ENCODE data around the gene P3H1. TPM values are rescaled to one million over a fixed set of nuclear protein-coding genes. Genes with fewer than 3 reads are reported as not detected.
"Not testable (repeated sequence)": the region's sequence is repeated elsewhere in the genome, so short reads cannot be mapped to it uniquely, and the experiment has no call there.

The P3H1 gene
- total RNA-seq, 1 experiment from 2014 or later, result 182 TPM

DNA sequence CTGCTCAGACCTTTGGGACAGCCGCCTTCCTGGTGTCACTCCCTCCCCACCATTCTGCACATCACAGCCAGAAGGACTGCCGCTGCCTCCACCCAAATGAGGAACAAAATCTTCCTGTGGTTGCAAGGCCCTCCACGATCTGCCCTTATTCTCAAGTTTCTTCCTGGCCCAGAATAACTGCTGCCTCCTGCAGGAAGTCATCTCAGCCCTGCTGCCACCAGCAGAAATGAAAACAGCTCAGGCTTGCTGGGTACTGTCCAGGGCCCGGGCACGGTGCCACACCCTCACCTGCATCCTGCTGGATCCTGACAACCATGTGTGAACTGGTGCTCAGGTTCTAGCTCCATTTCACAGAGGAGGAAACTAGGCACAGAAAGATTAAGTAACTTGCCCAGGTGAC, 29.6 kb downstream of the P3H1 start:
- DNase-seq (ENCODE audit: low read depth in 1 of 2, low spot score in 2 of 2), result no peak
- Histone ChIP-seq H3K4me1 (replicated peaks) (no peaks in the 10 kb centered on the region), H3K9me3 (replicated peaks) (no peaks in the 10 kb centered on the region), H3K27me3 (replicated peaks) (no peaks in the 10 kb centered on the region), H3K4me3 (no peak overlapping the region), H3K27ac (no peak overlapping the region), H3K36me3 (no peaks in the 10 kb centered on the region)

DNA sequence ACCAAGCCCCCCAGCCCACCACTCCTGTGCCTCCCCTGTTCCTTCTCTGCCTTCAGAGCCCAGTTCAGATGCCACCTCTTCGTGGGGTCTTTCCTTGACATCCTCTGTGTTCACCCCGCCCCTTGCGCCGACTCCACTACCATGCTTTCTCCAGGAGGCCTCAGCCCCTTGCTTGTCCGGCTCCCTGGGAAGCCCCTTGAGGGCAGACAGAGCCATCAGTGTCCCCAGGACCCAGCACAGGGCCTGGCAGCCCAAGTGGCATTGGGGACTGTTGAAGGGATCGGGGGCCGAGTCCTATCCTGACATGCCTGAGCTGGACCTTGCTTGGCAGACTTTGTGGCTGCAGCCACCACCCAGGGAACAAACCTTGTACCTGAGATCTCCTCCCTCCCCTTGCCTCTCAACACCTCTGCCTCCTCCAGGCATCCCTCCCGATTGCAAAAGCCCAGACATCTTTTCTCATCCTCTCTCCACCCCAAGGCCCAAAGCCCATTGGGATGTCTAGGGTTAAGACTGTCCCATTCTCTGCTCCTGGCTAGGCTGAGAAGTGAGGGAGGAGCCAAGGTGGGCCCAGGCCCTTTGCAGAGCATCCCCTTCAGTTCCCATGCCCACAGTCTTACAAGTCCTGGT, 30.1 kb downstream of the P3H1 start:
- no peak overlapping the region for H3K27ac ChIP-seq
- no peak overlapping the region for H3K4me3 ChIP-seq
- no peaks in the 10 kb centered on the region for H3K27me3 ChIP-seq (replicated peaks)
- DNase-seq (ENCODE audit: low read depth in 1 of 2, low spot score in 2 of 2), result peak in 1 of 2 experiments; percentile 20
- H3K9me3 ChIP-seq (replicated peaks), result no peaks in the 10 kb centered on the region
- H3K36me3 ChIP-seq, result no peaks in the 10 kb centered on the region
- H3K4me1 ChIP-seq (replicated peaks), result no peaks in the 10 kb centered on the region

DNA sequence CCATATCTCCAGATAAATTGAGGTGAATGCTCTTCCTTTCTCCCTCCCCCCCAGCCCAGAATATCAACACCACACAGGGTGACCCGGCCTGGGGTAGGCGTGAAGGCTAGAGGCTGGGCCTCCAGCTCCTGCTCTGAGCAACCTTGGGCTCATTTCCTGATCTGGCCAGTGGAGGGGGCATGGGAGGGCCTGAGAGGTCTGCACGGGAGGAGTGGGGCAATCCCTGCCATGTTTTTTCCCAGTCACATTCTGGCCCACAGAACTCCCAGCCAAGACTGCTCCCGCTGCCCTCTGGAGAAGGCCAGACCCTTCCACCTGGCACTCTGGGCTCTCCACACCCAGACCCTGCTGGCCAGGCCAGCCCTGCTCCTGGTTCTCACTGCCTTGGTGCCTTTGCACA, 30.7 kb downstream of the P3H1 start:
- H3K9me3 ChIP-seq (replicated peaks), result no peaks in the 10 kb centered on the region
- no peak for DNase-seq (ENCODE audit: low read depth in 1 of 2, low spot score in 2 of 2)
- no peak overlapping the region for H3K27ac ChIP-seq
- H3K27me3 ChIP-seq (replicated peaks), result no peaks in the 10 kb centered on the region
- H3K4me1 ChIP-seq (replicated peaks), result no peaks in the 10 kb centered on the region
- H3K4me3 ChIP-seq, result no peak overlapping the region
- no peaks in the 10 kb centered on the region for H3K36me3 ChIP-seq

DNA sequence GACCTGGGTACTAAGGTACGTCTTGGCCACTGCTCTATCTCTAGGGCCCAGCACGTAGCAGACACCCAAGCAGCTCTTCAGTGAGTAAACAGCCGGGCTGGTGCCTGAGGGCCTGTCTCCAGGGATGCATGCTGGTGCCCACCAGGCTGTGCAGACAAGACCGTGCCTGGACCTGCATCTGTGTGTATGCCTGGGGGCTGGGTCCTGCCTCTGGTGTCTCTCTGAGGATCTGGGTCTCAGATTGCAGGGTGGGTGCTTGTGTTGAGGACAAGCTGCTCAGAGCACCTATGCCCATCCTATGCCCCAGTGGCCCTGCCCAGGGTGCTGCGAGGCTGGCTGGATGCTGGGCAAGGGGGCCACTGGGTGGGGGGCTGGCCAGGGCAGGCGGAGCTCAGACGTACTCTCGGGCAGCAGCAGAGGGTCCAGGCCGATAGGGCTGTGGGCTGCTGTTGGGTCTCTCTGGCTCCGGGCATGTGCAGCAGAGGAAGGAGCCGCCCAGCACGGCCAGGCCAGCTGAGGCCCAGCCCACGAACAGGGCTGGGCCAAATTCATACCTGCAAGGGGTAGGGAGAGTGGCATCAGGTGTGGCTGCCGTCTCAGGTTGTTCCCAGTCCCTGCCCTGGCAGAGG, 31.2 kb downstream of the P3H1 start:
- Histone ChIP-seq H3K27ac (no peak overlapping the region), H3K36me3 (no peaks in the 10 kb centered on the region)

DNA sequence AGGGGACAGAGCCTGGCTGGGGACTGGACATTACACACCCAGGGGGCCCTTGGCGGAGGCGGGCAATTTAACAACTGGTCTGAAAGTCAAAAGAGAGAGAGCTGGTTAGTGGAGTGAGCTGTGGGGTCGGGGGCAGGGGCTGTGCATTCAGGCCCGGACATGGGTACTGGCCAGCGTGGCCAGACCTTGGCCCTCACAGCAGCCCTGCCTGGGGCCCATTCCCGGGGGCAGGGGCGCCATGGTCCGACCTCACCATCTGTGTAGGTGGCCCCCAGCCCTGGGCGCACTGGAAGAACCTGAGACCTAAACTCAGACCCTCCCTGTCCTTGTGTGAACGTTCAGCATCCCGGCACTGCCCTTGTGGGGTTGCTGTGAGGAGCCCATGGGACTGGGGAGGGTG, 31.8 kb downstream of the P3H1 start:
- no peak overlapping the region for H3K4me3 ChIP-seq
- H3K4me1 ChIP-seq (replicated peaks), result no peaks in the 10 kb centered on the region
- H3K9me3 ChIP-seq (replicated peaks), result no peaks in the 10 kb centered on the region
- no peak overlapping the region for H3K27ac ChIP-seq
- H3K36me3 ChIP-seq, result no peaks in the 10 kb centered on the region
- DNase-seq (ENCODE audit: low read depth in 1 of 2, low spot score in 2 of 2), result no peak
- H3K27me3 ChIP-seq (replicated peaks), result no peaks in the 10 kb centered on the region

More for the DNA sequence above, 31.2 kb downstream of the P3H1 start:
- Histone ChIP-seq H3K9me3 (replicated peaks) (no peaks in the 10 kb centered on the region), H3K27me3 (replicated peaks) (no peaks in the 10 kb centered on the region), H3K4me3 (no peak overlapping the region), H3K4me1 (replicated peaks) (no peaks in the 10 kb centered on the region)
- DNase-seq (ENCODE audit: low read depth in 1 of 2, low spot score in 2 of 2), result no peak

DNA sequence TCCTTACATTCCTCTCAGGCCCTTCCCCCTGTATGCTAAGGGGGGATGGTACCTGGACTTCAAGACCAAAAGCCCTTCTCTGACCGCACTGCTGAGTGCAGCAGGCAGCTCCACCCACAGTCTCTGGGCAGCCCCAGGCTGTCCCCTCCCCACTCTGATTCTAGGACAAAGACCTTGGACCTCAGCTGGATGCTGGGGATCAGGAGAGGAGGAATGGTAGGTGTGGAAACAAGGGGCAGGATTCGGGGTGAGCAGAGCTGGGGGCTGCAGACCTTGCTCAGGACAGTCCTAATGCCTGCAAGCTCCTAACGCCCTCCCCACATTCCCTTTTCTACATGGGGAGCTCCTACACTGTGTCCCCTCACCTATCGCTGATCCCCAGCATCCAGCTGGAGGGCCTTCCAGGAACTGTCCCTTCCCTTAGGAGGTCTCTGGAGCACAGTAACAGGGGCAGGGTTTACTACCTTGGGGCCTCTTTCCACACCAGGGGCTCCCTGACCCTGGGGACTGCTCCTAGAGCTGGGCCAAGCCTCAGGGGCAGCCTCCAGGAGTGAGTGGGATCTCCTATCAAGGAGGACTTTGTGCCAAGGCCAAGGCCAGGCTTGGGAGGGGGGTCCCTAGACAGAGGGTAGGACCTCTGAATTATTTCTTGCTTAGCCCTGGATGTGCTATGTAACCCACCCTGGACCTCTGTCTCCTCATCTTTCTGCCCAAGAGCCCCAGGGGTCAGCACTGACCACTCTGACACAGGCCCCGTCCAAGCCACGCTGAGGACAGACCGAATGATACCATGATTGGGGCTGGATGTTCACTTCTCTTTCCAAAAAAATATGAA, 32.4 kb downstream of the P3H1 start:
- Histone ChIP-seq H3K36me3 (no peaks in the 10 kb centered on the region), H3K4me3 (no peak overlapping the region), H3K4me1 (replicated peaks) (no peaks in the 10 kb centered on the region), H3K27me3 (replicated peaks) (no peaks in the 10 kb centered on the region), H3K27ac (no peak overlapping the region), H3K9me3 (replicated peaks) (no peaks in the 10 kb centered on the region)
- DNase-seq (ENCODE audit: low read depth in 1 of 2, low spot score in 2 of 2), result no peak

DNA sequence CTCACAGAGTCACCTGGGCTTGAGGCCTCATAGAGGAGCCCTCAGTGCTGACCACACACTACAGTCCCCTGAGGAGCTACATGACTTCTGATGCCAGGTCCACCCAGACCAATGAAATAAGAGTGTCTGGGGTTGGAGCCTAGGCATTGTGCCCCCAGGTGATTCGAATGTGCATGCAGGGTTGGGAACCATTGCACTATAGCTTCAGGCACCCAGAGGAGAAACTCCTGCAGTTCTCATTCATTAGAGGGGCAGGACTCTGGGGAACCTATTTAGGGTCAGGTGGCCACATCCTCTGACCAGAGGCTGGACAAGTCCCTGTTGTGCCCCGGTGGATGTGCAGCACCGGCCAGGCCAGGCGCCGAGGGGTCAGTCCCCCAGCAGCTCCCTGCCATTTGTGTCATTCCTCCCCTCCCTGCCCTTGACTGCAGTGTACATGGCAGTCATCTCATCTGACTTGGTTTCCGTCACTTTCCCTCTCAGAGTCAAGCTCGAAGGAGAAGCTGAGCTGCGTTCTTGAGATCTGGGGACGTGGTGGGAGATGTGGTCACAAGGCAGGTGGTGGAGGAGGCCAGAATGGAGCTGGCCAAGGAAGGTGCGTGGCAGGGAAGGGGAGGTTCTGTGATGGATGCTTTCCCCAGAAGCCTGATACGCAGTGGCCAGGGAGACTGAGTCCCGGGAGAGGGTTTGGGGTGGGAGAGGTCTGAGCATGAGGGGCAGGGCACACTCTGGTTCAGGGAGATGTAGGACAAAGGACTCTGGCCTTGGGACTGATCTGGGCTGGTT, 33.2 kb downstream of the P3H1 start:
- Histone ChIP-seq H3K9me3 (replicated peaks) (no peaks in the 10 kb centered on the region), H3K4me1 (replicated peaks) (no peaks in the 10 kb centered on the region), H3K4me3 (no peak overlapping the region), H3K27me3 (replicated peaks) (no peaks in the 10 kb centered on the region), H3K36me3 (no peaks in the 10 kb centered on the region), H3K27ac (no peak overlapping the region)
- no peak for DNase-seq (ENCODE audit: low read depth in 1 of 2, low spot score in 2 of 2)

DNA sequence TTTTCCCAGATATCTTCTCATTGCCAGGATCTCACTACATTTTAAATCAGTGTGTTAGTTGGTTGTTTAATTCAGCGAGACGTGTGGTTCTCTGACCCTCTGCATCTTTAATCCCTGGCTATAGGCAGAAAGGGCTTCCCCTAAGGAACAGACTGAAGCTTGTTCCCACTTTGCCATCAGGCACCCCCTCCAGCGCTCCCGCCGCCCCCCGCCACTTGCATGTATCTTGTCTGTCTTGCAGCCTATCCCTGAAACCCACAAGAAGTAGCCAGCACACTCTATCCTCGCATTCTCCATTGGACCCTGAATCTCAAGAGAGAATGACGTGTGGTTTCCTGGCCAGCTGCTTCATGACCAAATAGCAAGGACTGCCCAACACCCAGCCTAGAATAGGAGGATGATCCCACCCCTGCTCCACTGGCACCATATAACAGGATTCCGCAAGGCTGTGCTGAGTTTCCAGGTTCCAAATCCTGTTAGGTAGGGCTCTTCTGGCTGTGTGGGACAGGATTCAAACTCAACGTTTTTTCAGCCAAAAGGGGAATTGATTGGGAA, 34.6 kb downstream of the P3H1 start:
- Histone ChIP-seq H3K27me3 (replicated peaks) (no peaks in the 10 kb centered on the region), H3K9me3 (replicated peaks) (no peaks in the 10 kb centered on the region), H3K4me1 (replicated peaks) (no peaks in the 10 kb centered on the region), H3K27ac (no peak overlapping the region), H3K36me3 (no peaks in the 10 kb centered on the region), H3K4me3 (no peak overlapping the region)
- peak in 1 of 2 experiments; percentile 22 for DNase-seq (ENCODE audit: low read depth in 1 of 2, low spot score in 2 of 2)

DNA sequence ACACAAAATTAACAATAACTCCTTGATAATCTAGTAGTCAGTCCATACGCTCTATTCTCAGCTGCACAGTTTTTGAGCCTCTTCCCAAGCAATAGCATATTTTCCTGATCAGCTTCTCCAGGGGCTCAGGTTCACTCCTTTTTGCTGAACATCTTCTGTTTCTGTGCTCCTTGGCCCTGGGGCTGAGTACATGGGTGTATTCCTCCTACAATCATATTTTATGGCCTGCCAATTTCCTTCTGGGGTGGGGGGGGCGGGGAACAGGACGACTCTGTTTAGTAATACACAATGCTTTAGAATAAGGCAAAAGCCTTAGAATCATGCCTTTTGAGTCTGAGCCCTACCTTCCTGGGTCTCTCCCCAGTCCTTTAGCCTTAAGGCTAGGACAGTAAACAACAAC, 35.2 kb downstream of the P3H1 start:
- Histone ChIP-seq H3K27me3 (replicated peaks) (no peaks in the 10 kb centered on the region), H3K27ac (no peak overlapping the region), H3K9me3 (replicated peaks) (no peaks in the 10 kb centered on the region), H3K4me1 (replicated peaks) (no peaks in the 10 kb centered on the region), H3K36me3 (no peaks in the 10 kb centered on the region), H3K4me3 (no peak overlapping the region)
- no peak for DNase-seq (ENCODE audit: low read depth in 1 of 2, low spot score in 2 of 2)

DNA sequence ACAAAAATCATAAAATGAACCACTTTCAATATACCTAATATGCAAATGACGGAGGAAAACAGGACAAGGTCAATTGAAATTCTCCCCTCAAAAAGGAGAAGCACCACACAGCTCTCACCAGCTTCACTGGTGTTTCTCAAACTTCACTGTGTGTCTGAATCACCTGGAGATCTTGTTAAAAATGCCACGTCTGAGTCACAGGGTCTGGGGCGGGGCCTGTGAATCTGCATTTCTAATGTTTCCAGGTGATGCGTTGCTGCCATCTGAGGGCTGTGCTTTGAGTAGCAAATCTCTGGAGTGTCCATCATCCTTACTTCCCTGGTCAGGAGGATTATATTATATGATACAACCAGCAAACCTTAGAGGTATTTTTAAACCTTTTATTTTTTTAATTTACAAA, 35.8 kb downstream of the P3H1 start:
- H3K27ac ChIP-seq, result no peak overlapping the region
- DNase-seq (ENCODE audit: low read depth in 1 of 2, low spot score in 2 of 2), result no peak
- no peaks in the 10 kb centered on the region for H3K9me3 ChIP-seq (replicated peaks)
- H3K4me1 ChIP-seq (replicated peaks), result no peaks in the 10 kb centered on the region
- no peaks in the 10 kb centered on the region for H3K27me3 ChIP-seq (replicated peaks)
- no peak overlapping the region for H3K4me3 ChIP-seq
- no peaks in the 10 kb centered on the region for H3K36me3 ChIP-seq

DNA sequence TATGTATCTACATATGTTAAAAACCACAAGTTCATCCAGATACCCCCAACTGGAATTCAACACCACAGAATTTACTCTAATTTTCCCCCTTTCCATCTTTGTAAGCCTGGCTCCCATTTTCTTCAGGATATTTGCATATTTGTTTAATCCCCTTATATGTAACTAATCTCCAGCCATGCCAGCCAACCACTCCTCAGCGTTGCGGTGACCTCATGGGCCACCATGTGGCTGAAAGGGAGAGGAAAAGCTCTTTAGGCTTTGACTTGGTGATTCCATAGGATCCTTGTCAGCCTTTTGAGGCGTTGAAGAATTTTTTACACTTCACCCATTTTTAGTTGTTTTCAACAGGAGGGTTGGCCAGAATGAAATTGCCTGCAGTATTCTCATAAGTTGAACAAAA, 36.8 kb downstream of the P3H1 start:
- no peak for DNase-seq (ENCODE audit: low read depth in 1 of 2, low spot score in 2 of 2)
- Histone ChIP-seq H3K27me3 (replicated peaks) (no peaks in the 10 kb centered on the region), H3K9me3 (replicated peaks) (no peaks in the 10 kb centered on the region), H3K36me3 (no peaks in the 10 kb centered on the region), H3K4me3 (no peak overlapping the region), H3K4me1 (replicated peaks) (no peaks in the 10 kb centered on the region), H3K27ac (no peak overlapping the region)

DNA sequence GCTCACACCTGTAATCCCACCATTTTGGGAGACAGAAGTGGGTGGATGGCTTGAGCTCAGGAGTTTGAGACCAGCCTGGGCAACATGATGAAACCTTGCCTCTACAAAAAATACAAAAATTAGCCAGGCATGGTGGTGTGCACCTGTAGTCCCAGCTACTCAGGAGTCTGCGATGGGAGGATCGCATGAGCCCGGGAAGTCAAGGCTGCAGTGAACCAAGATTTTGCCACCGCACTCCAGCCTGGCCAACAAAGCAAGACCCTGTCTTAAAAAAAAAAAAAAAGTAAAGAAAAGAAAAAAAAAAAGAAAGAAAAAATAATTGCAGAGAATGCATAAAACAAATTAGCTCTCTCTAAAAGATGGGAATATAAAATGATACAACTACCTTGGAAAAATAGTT, 41.0 kb downstream of the P3H1 start:
- not testable (repeated sequence) for H3K27ac ChIP-seq; H3K4me3 ChIP-seq; H3K36me3 ChIP-seq; DNase-seq (ENCODE audit: low read depth in 1 of 2, low spot score in 2 of 2); H3K27me3 ChIP-seq (replicated peaks); H3K9me3 ChIP-seq (replicated peaks); H3K4me1 ChIP-seq (replicated peaks)

DNA sequence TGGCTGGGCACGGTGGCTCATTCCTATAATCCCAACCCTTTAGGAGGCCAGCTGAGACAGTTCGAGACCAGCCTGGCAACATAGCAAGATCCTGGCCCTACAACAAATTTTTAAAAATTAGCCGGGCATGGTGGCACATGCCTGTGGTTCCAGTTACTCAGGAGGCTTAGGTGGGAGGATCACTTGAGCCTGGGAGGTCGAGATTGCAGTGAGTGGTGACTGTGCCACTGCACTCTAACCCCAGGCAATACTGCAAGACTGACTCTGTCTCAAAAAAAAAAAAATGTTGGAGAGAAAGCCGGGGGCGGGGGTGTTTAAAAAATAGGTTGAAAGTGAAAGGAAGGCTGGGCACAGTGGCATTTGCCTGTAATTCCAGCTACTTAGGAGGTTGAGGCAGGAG, 43.3 kb downstream of the P3H1 start:
- no peak for DNase-seq (ENCODE audit: low read depth in 1 of 2, low spot score in 2 of 2)
- no peaks in the 10 kb centered on the region for H3K4me1 ChIP-seq (replicated peaks)
- H3K9me3 ChIP-seq (replicated peaks), result no peaks in the 10 kb centered on the region
- no peaks in the 10 kb centered on the region for H3K27me3 ChIP-seq (replicated peaks)
- H3K4me3 ChIP-seq, result no peak overlapping the region
- no peak overlapping the region for H3K27ac ChIP-seq
- no peaks in the 10 kb centered on the region for H3K36me3 ChIP-seq

All from SJSA1 (cell line).